ENCODE measurements around the gene MCM7. TPM values are rescaled to one million over a fixed set of nuclear protein-coding genes. Genes with fewer than 3 reads are reported as not detected.
A peak's percentile ranks its signal among the peaks of the same experiment; 100 is the strongest.

MCM7 gene
- total and polyA plus RNA-seq, 2 of the 13 experiments (the other 11 are each of a cell fraction or from before 2014, with no cell fraction given), result 84.5 to 214 TPM

DNA sequence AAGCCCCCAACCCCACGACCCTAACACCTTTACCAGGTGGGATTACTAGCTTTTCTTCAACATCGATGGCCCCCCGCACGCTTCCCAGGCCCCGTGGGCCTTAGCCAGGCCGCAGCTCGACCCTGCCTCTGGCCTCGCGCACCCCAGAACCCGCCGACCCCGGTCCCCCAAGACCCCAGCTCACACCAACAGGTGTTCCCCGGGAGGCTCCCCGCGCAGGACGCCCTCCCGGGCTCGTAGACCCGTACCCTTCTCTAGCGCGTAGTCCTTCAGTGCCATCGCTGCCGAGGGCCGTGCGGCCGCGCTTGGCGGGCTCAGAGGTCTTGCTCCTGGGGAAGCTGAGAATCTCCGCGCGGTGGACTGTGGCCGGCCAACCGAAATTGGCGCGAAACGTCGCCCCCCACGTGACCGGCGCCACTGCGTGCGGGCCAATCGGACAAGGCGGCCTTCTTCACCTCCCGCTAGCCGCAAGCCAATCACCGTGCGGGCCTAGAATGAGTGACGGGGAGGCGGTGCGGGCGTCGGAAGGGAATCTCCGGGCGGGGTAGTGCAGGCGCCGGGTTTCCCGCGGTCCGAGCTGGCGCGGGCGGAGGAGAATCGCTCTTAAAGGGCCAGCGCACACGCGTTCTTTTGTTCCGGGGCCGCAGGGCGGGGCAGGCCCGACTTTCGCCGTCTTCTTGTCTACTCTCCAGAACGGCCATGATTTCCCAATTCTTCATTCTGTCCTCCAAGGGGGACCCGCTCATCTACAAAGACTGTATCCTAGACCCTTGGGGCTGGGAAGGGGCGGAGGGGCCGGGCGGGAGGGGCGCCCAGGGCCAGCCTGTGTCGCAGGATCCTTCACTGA is at the start of gene MCM7, which contains the start of gene AP4M1 (continued):
- TF ChIP-seq ZNF160 (CRISPR knock-in tag; IDR thresholded peaks at IDR 0.05) (no peak), GLI4 (CRISPR knock-in tag; IDR thresholded peaks at IDR 0.05; ENCODE audit: borderline replicate concordance) (no peak; the same call in 1 of the 2 replicates), ZKSCAN5 (CRISPR knock-in tag; IDR thresholded peaks at IDR 0.05) (no peak), SIX1 (CRISPR knock-in tag; IDR thresholded peaks at IDR 0.05; ENCODE audit: borderline replicate concordance) (no peak), GTF3A (CRISPR knock-in tag; conservative IDR thresholded peaks at IDR 0.05) (no peak), SIX4 (CRISPR knock-in tag; IDR thresholded peaks at IDR 0.05) (no peak), ZBTB14 (CRISPR knock-in tag; IDR thresholded peaks at IDR 0.05) (0 out of 2 replicates have a peak, but pooled peaks have one; percentile 21), ZNF713 (CRISPR knock-in tag; IDR thresholded peaks at IDR 0.05) (0 out of 2 replicates have a peak, but pooled peaks have one; percentile 52), NFYC (CRISPR knock-in tag; IDR thresholded peaks at IDR 0.05) (peak; percentile 95), ZBTB40 (IDR thresholded peaks at IDR 0.05) (no peak), ZBTB40 (CRISPR knock-in tag; IDR thresholded peaks at IDR 0.05) (no peak; the same call in 1 of the 2 replicates), ZNF296 (CRISPR knock-in tag; conservative IDR thresholded peaks at IDR 0.05) (no peak), NR2F1 (CRISPR knock-in tag; IDR thresholded peaks at IDR 0.05) (no peak), ZNF260 (CRISPR knock-in tag; IDR thresholded peaks at IDR 0.05; ENCODE audit: borderline replicate concordance, low read depth) (no peak)
- TF ChIP-seq, protein P1, sequence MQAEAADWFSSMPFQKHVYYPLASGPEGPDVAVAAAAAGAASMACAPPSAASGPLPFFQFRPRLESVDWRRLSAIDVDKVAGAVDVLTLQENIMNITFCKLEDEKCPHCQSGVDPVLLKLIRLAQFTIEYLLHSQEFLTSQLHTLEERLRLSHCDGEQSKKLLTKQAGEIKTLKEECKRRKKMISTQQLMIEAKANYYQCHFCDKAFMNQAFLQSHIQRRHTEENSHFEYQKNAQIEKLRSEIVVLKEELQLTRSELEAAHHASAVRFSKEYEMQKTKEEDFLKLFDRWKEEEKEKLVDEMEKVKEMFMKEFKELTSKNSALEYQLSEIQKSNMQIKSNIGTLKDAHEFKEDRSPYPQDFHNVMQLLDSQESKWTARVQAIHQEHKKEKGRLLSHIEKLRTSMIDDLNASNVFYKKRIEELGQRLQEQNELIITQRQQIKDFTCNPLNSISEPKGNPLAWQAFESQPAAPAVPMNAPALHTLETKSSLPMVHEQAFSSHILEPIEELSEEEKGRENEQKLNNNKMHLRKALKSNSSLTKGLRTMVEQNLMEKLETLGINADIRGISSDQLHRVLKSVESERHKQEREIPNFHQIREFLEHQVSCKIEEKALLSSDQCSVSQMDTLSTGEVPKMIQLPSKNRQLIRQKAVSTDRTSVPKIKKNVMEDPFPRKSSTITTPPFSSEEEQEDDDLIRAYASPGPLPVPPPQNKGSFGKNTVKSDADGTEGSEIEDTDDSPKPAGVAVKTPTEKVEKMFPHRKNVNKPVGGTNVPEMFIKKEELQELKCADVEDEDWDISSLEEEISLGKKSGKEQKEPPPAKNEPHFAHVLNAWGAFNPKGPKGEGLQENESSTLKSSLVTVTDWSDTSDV (CRISPR knock-in tag; IDR thresholded peaks at IDR 0.05), result no peak

Data from HepG2 (cell line).